ENCODE results near the gene MLXIP.

MLXIP gene

GRCh38 chr12:122079532-122080081 lies 1.1 kb downstream of the MLXIP start:
- no peak for DNase-seq

GRCh38 chr12:122080149-122081082 lies 1.9 kb downstream of the MLXIP start:
- DNase-seq, result no peak

- no peak for DNase-seq
These were observed 2.6 kb downstream of the MLXIP start for GRCh38 chr12:122081083-122081696.

- no peak for DNase-seq
These were observed 3.2 kb downstream of the MLXIP start for GRCh38 chr12:122081697-122082221.

GRCh38 chr12:122082621-122083356 lies 4.2 kb downstream of the MLXIP start:
- DNase-seq, result no peak

GRCh38 chr12:122084857-122085405 lies 6.4 kb downstream of the MLXIP start:
- no peak for DNase-seq

GRCh38 chr12:122085591-122085990 lies 7.0 kb downstream of the MLXIP start:
- DNase-seq, result no peak

- DNase-seq, result no peak
These were observed 7.6 kb downstream of the MLXIP start for GRCh38 chr12:122086116-122086515.

- DNase-seq, result no peak
These were observed 8.2 kb downstream of the MLXIP start for GRCh38 chr12:122086641-122087285.

GRCh38 chr12:122087431-122088178 lies 9.0 kb downstream of the MLXIP start:
- DNase-seq, result no peak

- DNase-seq, result no peak
These were observed 9.7 kb downstream of the MLXIP start for GRCh38 chr12:122088179-122088810.

GRCh38 chr12:122089077-122089476 lies 10.5 kb downstream of the MLXIP start:
- DNase-seq, result no peak

GRCh38 chr12:122090759-122091515 lies 12.4 kb downstream of the MLXIP start:
- no peak for DNase-seq

GRCh38 chr12:122093098-122093883 lies 14.7 kb downstream of the MLXIP start:
- DNase-seq, result no peak

- DNase-seq, result no peak
These were observed 15.7 kb downstream of the MLXIP start for GRCh38 chr12:122094137-122094734.

- DNase-seq, result no peak
These were observed 16.4 kb downstream of the MLXIP start for GRCh38 chr12:122094735-122095631.

GRCh38 chr12:122096014-122096413 lies 17.5 kb downstream of the MLXIP start:
- DNase-seq, result no peak
